Lung (tissue), 12 donors: ENCODE data around the gene GPC5. TPM values are rescaled to one million over a fixed set of nuclear protein-coding genes. Genes with fewer than 3 reads are reported as not detected.

Experiments used
- ATAC-seq: fragments of 200-7000 bp; cut with Tn5 transposase; one replicate; pipeline ENCODE4 v1.9.1; 2020; ENCODE audit warnings: moderate number of reproducible peaks; ENCODE audit not compliant: insufficient read depth, low FRiP score
- DNase-seq, 3 donors: peaks; one replicate each; pipeline ENCODE4 v3.0.0-alpha.2; 2013 to 2017
- H3K27ac ChIP-seq, 2 donors: one replicate each; pipeline ENCODE4 v1.5.1; 2013; ENCODE audit warnings: mild to moderate bottlenecking in 2 of 2, moderate library complexity in 2 of 2, control low read depth in 1 of 2, inconsistent platforms in 1 of 2, low read depth in 1 of 2, low read length in 1 of 2
- H3K27me3 ChIP-seq, 3 donors: one replicate each; pipeline ENCODE4 v1.5.1; 2013; ENCODE audit warnings: low read length in 2 of 3; ENCODE audit not compliant: control insufficient read depth in 3 of 3, insufficient read depth in 3 of 3
- H3K36me3 ChIP-seq, 4 donors: one replicate each; pipeline ENCODE4 v1.5.1; 2013; ENCODE audit warnings: low read length in 4 of 4, mild to moderate bottlenecking in 1 of 4, moderate library complexity in 1 of 4; ENCODE audit not compliant: control insufficient read depth in 4 of 4, insufficient read depth in 4 of 4
- H3K4me1 ChIP-seq, 5 donors: one replicate each; pipeline ENCODE4 v1.5.1; 2013; ENCODE audit warnings: low read length in 5 of 5, mild to moderate bottlenecking in 2 of 5, moderate library complexity in 1 of 5; ENCODE audit not compliant: control insufficient read depth in 5 of 5, insufficient read depth in 5 of 5
- H3K4me3 ChIP-seq: one replicate; pipeline ENCODE4 v1.5.1; 2013; ENCODE audit warnings: mild to moderate bottlenecking, control low read depth, moderate library complexity
- H3K9ac ChIP-seq, 2 donors: one replicate each; pipeline ENCODE4 v1.5.1; 2013; ENCODE audit warnings: low read length in 2 of 2, control low read depth in 1 of 2; ENCODE audit not compliant: insufficient read depth in 1 of 2
- H3K9me3 ChIP-seq, 4 donors: one replicate each; pipeline ENCODE4 v1.5.1; 2013; ENCODE audit warnings: low read length in 3 of 4, mild to moderate bottlenecking in 1 of 4, moderate library complexity in 1 of 4; ENCODE audit not compliant: control insufficient read depth in 4 of 4, insufficient read depth in 3 of 4
- WGBS, 2 donors: extraction: QIAGEN DNeasy Blood & Tissue Kit; methylation state at CpG; one replicate each; pipeline ENCODE4 v1.1.7; 2013; 5-methylcytosine and 5-hydroxymethylcytosine counted together
- polyA plus RNA-seq, 2 donors: library from polyadenylated mRNA; stranded (reverse); fragments of 200-250 nt; gene quantifications; one replicate each; pipeline ENCODE4 v1.2.1, GENCODE V29; 2013
- total RNA-seq, 2 donors: library from RNA; depleted of rRNA in 1 of 2; stranded (reverse); fragments of >200 nt in 1 of 2; gene quantifications; one replicate each; pipeline ENCODE4 v1.2.1, GENCODE V29; 2014 to 2021
- TF ChIP-seq, protein P1 (sequence below): IDR thresholded peaks from 2 replicates; pipeline ENCODE4 v1.5.1; 2012; ENCODE audit warnings: mild to moderate bottlenecking; ENCODE audit errors: control extremely low read depth, extremely low read depth
- donor health status: control.
- donor health status: control.
- donor health status: Bipolar disorder and iron deficiency.
- donor health status: healthy.
- donor health status: DM: yes; HTN: yes; CAD: no.

The GPC5 gene
- total and polyA plus RNA-seq, 4 donors = 0.55 to 37.3 (median 4.4) TPM

DNA sequence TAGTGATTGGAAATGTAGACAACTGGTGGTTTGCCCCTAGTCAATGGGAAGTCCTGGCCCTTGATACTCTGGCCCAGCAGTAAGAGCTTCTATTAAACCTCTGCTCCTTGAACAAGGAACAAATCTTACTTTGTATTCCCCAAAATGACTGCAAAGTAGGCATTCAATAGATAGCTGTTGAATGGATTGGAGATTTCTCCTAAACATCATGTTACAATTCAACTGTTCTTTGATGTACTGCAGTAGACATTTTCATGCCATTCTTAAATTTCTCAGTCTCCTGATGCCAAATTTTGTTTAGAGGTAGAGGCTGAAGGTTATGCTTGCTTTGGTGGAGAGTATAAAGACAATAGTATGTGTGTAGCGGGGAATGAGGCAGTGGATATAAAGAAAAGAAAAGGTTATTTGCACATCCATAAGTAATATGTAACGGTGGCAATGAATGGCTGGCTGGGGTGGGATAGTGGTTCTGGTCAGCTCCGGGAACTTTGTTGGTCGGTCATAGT, 38.1 kb upstream of the GPC5 start:
- Histone ChIP-seq H3K27ac (no peak overlapping the region), H3K4me1 (peaks cover 0 to 6% (median 0%) of the 10 kb centered on the region in 5 donors), H3K27me3 (no peaks in the 10 kb centered on the region), H3K9me3 (no peaks in the 10 kb centered on the region), H3K9ac (no peak overlapping the region), H3K4me3 (no peak overlapping the region), H3K36me3 (peaks cover 0 to 8% (median 2%) of the 10 kb centered on the region in 4 donors)
- DNase-seq (no peak), ATAC-seq (no peak)
- TF ChIP-seq, protein P1, sequence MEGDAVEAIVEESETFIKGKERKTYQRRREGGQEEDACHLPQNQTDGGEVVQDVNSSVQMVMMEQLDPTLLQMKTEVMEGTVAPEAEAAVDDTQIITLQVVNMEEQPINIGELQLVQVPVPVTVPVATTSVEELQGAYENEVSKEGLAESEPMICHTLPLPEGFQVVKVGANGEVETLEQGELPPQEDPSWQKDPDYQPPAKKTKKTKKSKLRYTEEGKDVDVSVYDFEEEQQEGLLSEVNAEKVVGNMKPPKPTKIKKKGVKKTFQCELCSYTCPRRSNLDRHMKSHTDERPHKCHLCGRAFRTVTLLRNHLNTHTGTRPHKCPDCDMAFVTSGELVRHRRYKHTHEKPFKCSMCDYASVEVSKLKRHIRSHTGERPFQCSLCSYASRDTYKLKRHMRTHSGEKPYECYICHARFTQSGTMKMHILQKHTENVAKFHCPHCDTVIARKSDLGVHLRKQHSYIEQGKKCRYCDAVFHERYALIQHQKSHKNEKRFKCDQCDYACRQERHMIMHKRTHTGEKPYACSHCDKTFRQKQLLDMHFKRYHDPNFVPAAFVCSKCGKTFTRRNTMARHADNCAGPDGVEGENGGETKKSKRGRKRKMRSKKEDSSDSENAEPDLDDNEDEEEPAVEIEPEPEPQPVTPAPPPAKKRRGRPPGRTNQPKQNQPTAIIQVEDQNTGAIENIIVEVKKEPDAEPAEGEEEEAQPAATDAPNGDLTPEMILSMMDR = no peak
- 93 to 96% methylated on average over 4 of the region's 4 CpGs for WGBS, 2 donors

DNA sequence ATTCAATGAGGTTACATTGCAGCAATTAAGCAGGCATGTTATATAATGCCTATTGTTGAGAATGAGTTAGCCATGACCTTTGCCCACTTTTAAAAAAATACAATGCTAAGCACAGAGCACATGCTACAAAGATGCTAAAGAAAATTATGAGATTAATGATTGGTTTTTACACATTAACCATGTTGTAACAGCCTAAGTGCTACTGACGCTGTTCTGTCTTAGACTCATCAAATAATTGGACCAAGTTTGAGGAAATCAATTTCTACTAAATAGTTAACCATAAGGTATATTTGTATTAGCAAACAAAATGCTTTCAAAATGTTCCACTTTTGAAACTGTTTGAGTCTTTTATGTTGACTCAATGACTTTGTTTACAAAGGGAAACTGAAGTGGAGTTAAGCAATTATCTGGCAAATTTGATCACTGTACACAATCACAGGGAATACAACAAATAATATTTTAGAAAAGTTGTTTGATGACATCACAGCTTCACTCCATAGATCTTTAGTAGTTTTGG, 36.6 kb upstream of the GPC5 start:
- Histone ChIP-seq H3K36me3 (peaks cover 0 to 4% (median under 1%) of the 10 kb centered on the region in 4 donors), H3K27ac (no peak overlapping the region), H3K4me1 (peaks cover 0 to 6% (median 0%) of the 10 kb centered on the region in 5 donors), H3K27me3 (no peaks in the 10 kb centered on the region), H3K4me3 (no peak overlapping the region), H3K9ac (no peak overlapping the region), H3K9me3 (no peaks in the 10 kb centered on the region)
- TF ChIP-seq, protein P1 = no peak
- no peak for DNase-seq
- ATAC-seq = no peak
- 69 to 89% methylated on average over 1 of the region's 1 CpG for WGBS, 2 donors

DNA sequence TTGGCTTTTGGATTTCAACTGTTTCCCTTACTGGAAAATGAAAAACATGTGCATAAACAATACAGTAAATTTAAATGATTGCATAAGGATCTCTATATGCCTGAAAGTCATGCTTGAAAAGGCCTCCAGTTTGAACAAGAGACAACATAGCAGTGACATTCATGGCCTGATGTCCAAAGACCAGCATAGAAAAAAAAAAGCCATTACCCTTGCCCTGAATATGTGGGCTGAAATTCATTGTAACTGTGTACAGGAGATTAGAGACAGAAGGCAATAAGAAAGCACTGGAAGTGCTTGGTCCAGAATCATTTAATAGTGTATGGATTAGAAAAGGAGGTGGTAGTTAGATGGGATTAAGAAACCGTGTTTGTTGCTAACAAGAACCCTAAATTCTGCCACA, 35.5 kb upstream of the GPC5 start:
- TF ChIP-seq, protein P1 = no peak
- 87 to 94% methylated on average over 1 of the region's 1 CpG for WGBS, 2 donors

DNA sequence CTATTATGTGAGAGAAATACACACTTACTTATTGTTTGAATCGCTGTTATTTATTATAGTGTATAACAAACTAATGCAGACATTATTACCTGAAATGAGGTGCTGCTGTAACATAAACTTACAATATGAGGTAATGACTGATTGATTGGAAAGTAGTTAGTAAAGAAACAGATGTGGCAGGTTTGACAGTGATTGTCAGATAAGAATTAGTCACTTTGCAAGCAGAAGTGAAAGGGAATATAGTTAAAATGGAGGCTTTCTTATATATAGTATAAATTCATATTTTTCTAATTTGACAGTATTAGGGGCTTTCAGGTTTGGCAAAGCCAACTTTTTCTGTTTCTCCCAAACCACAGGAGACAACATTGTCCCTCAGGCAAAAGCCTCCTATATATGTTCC, 30.3 kb upstream of the GPC5 start:
- Histone ChIP-seq H3K4me1 (peaks cover 0 to 4% (median 0%) of the 10 kb centered on the region in 5 donors), H3K36me3 (no peaks in the 10 kb centered on the region), H3K27me3 (no peaks in the 10 kb centered on the region), H3K4me3 (no peak overlapping the region), H3K27ac (no peak overlapping the region), H3K9ac (no peak overlapping the region), H3K9me3 (no peaks in the 10 kb centered on the region)
- DNase-seq (no peak), ATAC-seq (no peak)
- WGBS, 2 donors = 60 to 97% methylated on average over 1 of the region's 1 CpG
- TF ChIP-seq, protein P1 = no peak

More for the DNA sequence above, 35.5 kb upstream of the GPC5 start:
- no peak overlapping the region for H3K4me3 ChIP-seq
- no peaks in the 10 kb centered on the region for H3K36me3 ChIP-seq
- DNase-seq (no peak), ATAC-seq (no peak)
- H3K27ac ChIP-seq = no peak overlapping the region
- H3K9ac ChIP-seq = no peak overlapping the region
- peaks cover 0 to 6% (median 0%) of the 10 kb centered on the region in 5 donors for H3K4me1 ChIP-seq
- H3K27me3 ChIP-seq = no peaks in the 10 kb centered on the region
- H3K9me3 ChIP-seq = no peaks in the 10 kb centered on the region
